Activated CD4-positive, alpha-beta T cell treated with anti-CD3 and anti-CD28 coated beads, Interleukin-2, amount 10 ng/mL, durations not matched to agents 24 days and 14 days (primary cell): ENCODE data around the gene SAP25. TPM values are rescaled to one million over a fixed set of nuclear protein-coding genes. Genes with fewer than 3 reads are reported as not detected.
A peak's percentile ranks its signal among the peaks of the same experiment; 100 is the strongest.

Experiments used
- DNase-seq: peaks from one replicate; pipeline ENCODE4 v3.0.0; 2022
- H3K27ac Mint-ChIP-seq: one replicate; pipeline ENCODE4 v1.8.0; 2022; ENCODE audit warnings: mild to moderate bottlenecking, mixed read lengths
- H3K27me3 Mint-ChIP-seq: one replicate; pipeline ENCODE4 v1.8.0; 2022; ENCODE audit warnings: mixed read lengths
- H3K36me3 Mint-ChIP-seq: one replicate; pipeline ENCODE4 v1.8.0; 2022; ENCODE audit warnings: low read depth, mild to moderate bottlenecking, mixed read lengths
- H3K4me1 Mint-ChIP-seq: one replicate; pipeline ENCODE4 v1.8.0; 2021; ENCODE audit warnings: mixed read lengths
- H3K4me3 Mint-ChIP-seq: one replicate; pipeline ENCODE4 v1.8.0; 2022; ENCODE audit warnings: mild to moderate bottlenecking, moderate library complexity, mixed read lengths
- H3K9me3 Mint-ChIP-seq: one replicate; pipeline ENCODE4 v1.8.0; 2021; ENCODE audit warnings: mixed read lengths
- intact Hi-C: fragments of 100-400 bp; cut with micrococcal nuclease; formaldehyde crosslinking; loops from one replicate; pipeline ENCODE4 v1.15.1; 2023
- total RNA-seq: library from RNA; stranded (reverse); gene quantifications from 2 replicates; pipeline ENCODE4 v1.2.3, GENCODE V29; 2022

Gene SAP25
- 9.2 and 11.3 TPM in 2 replicates for total RNA-seq

- no peak within 1 kb of the TSS for H3K4me3 Mint-ChIP-seq
- H3K27ac Mint-ChIP-seq = no peak within 1 kb of the TSS
- DNase-seq = no peak
- intact Hi-C loops = no loop called here
- H3K27me3 Mint-ChIP-seq = peaks cover 3% of the 10 kb centered on the region
- peaks cover 9% of the 10 kb centered on the region for H3K4me1 Mint-ChIP-seq
- peaks cover 35% of the 10 kb centered on the region for H3K36me3 Mint-ChIP-seq
- no peaks in the 10 kb centered on the region for H3K9me3 Mint-ChIP-seq
Measured at GRCh38 chr7:100573691-100574361, at the start of gene SAP25. Gene SAP25 (minus strand): TSS chr7:100573900. CDS start chr7:100573742, 158 bp downstream.

GRCh38 chr7:100621554-100621953 lies 47.9 kb upstream of the SAP25 start:
- intact Hi-C loops = no loop called here
- no peak overlapping the region for H3K27ac Mint-ChIP-seq
- no peaks in the 10 kb centered on the region for H3K9me3 Mint-ChIP-seq
- H3K4me1 Mint-ChIP-seq = peaks cover 28% of the 10 kb centered on the region
- H3K36me3 Mint-ChIP-seq = peaks cover 14% of the 10 kb centered on the region
- no peak for DNase-seq
- H3K27me3 Mint-ChIP-seq = no peaks in the 10 kb centered on the region
- no peak overlapping the region for H3K4me3 Mint-ChIP-seq

GRCh38 chr7:100620804-100621203 lies 47.1 kb upstream of the SAP25 start:
- Mint-ChIP-seq H3K27me3 (no peaks in the 10 kb centered on the region), H3K4me1 (peaks cover 21% of the 10 kb centered on the region), H3K36me3 (peaks cover 14% of the 10 kb centered on the region), H3K9me3 (no peaks in the 10 kb centered on the region), H3K4me3 (no peak overlapping the region), H3K27ac (no peak overlapping the region)
- no peak for DNase-seq
- intact Hi-C loops = no loop called here

DNA sequence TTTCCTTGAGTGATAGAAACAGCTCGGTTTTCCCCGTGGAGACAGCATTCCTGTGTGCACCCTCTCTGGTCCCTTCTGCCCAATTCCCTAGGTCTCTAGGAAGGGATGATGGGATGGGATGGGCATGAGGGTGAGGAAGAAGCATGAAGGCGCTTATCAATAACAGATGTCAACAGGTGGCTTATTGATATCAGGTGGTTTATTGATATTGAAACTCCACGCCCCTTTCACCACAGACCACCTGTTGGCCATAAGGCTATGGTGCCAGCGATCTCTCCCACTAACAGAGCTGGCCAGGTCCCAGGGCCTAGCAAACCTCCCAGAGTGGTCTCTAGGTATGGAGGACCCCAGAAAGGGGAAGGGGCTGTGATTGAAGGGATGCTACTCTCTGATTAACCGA lies 46.5 kb upstream of the SAP25 start:
- Mint-ChIP-seq H3K36me3 (peaks cover 14% of the 10 kb centered on the region), H3K27ac (no peak overlapping the region), H3K27me3 (no peaks in the 10 kb centered on the region), H3K9me3 (no peaks in the 10 kb centered on the region), H3K4me3 (no peak overlapping the region), H3K4me1 (peaks cover 15% of the 10 kb centered on the region)
- intact Hi-C loops = no loop called here
- no peak for DNase-seq

GRCh38 chr7:100614308-100614861 lies 40.7 kb upstream of the SAP25 start:
- Mint-ChIP-seq H3K4me3 (no peak overlapping the region), H3K27ac (no peak overlapping the region), H3K27me3 (peaks cover 4% of the 10 kb centered on the region), H3K9me3 (no peaks in the 10 kb centered on the region), H3K4me1 (peaks cover 16% of the 10 kb centered on the region), H3K36me3 (peaks cover 6% of the 10 kb centered on the region)
- DNase-seq = no peak
- intact Hi-C loops = loop anchor here (5.0 kb wide), 1 partner anchor 93 kb away; the partner anchor contains the start of gene POP7

DNA sequence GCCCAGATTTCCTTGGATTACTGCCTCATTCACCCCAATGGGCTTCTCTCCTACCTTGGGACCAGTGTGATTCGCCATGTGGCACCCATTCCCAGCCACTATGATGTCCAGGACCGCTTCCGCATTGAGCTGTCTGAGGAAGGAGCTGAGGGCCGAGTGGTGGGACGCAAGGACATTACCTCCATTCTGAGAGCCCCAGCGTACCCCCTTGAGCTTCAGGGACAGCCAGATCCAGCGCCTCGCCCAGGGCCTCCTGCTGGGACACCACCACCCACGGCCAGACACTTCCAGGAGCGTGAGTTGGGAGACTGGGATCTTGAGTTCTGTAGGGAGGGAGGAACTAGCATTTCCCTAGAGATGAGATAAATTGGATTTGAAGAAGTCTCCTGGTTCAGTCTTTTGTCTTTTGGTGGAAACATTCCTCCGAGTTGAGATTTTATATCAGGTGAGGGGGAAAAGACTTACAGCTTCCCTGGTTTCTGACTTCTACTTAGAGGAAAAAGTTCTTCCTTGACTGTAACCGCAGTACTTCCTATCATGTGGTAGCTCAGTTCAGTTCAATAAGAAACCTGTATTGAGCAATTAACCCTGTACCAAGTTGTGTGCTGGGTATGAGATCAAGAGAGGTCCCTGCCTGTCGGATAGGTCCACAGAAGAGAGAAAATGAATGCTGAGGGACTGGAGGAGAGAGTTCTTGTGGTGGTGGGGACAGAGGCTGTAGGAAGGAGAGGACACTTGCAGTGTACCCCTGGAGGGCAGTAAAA lies 39.9 kb upstream of the SAP25 start:
- DNase-seq = peak; percentile 65
- Mint-ChIP-seq H3K4me3 (peak overlapping the region; percentile 97), H3K4me1 (peaks cover 16% of the 10 kb centered on the region), H3K9me3 (no peaks in the 10 kb centered on the region), H3K36me3 (peaks cover 6% of the 10 kb centered on the region), H3K27me3 (peaks cover 5% of the 10 kb centered on the region), H3K27ac (peak overlapping the region; percentile 3)
- intact Hi-C loops = loop anchor here (5.0 kb wide), 1 partner anchor 94 kb away; the partner anchor contains the start of gene POP7

DNA sequence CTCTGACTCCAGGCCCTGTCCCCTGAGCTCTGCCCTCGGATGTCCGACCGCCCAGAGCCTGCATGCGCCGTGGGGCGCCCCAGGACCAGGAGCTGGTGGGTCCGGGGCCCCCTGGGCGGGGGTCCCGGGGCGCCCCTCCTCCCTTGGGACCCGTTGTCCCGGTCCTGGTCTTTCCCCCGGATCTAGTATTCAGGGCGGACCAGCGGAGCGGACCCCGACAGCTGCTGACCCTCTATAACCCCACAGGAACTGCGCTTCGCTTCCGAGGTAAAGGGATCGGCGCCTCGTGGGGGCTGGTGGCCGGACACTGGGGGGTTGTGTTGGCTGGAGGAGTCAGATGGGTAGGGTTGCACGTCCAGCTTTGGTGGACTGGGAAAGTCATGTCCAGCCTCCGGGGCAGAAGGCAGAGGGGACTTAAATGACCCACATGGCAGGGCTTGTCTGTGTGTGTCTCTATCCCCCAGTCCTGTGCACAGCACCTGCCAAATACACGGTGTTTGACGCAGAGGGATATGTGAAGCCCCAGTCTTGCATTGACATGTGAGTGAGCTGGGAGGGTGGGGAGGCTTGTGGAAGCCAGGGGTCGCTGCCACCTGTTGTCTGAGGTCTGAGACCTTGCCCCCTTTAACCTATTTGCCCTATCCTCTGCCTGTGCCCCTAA lies 39.2 kb upstream of the SAP25 start:
- Mint-ChIP-seq H3K36me3 (peaks cover 6% of the 10 kb centered on the region), H3K27me3 (peaks cover 5% of the 10 kb centered on the region), H3K4me3 (peak overlapping the region; percentile 97), H3K27ac (no peak overlapping the region), H3K4me1 (peaks cover 16% of the 10 kb centered on the region), H3K9me3 (no peaks in the 10 kb centered on the region)
- DNase-seq = peak; percentile 76
- intact Hi-C loops = loop anchor here (1.0 to 5.0 kb wide), 6 partner anchors 13 to 184 kb away; partner anchors contain the start of genes FBXO24, GIGYF1, GNB2 and LRCH4

DNA sequence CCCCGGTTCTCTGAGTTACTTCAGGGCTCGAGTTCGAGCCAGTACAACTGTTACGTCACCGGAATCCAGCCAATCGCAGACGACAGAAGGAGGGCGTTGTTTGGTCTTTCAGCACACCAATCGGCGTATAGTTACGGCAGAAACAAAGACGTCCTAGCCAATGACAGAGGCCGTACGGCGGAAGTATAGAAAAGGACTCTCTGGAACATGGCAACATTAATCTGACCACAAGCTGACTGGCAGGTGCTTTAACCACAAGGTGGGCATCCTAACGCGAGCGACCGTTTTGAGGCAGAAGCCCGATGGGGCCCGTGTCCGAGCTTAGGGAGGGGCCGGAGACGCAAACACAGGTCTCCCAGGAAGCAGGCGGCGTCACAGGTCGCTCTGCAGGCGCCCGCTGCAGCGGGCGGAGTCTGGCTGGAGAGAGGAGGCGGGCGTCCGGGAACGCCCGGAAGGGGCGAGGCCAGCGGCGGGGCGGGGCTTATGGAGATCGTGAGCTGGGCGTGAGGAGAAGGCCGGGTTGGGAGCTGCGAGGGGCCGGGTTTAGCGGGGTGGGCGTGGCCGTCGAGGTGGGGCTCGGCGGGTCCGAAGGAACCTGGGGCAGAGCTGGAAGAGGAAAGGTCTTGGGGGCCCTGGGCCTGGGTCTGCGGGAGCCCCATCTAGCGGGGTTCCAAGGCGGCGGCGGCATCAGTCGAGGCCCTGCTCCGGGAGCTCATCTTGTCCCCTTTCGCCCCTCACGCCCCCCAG lies 38.5 kb upstream of the SAP25 start, which contains the start of gene MOSPD3:
TSS of gene MOSPD3 (plus strand) at position 558 of the 747 bp plus-strand sequence. CDS start 252 bp downstream, outside the sequence.
- peak within 1 kb of the TSS; percentile 100 for H3K27ac Mint-ChIP-seq
- H3K9me3 Mint-ChIP-seq = no peaks in the 10 kb centered on the region
- intact Hi-C loops = loop anchor here (1.0 to 5.0 kb wide), 6 partner anchors 14 to 183 kb away; partner anchors contain the start of genes FBXO24, GIGYF1, GNB2 and LRCH4
- peak; percentile 100 for DNase-seq
- H3K36me3 Mint-ChIP-seq = peaks cover 6% of the 10 kb centered on the region
- H3K27me3 Mint-ChIP-seq = peaks cover 9% of the 10 kb centered on the region
- H3K4me1 Mint-ChIP-seq = peaks cover 18% of the 10 kb centered on the region
- H3K4me3 Mint-ChIP-seq = peak within 1 kb of the TSS; percentile 97

- Mint-ChIP-seq H3K4me3 (peak overlapping the region; percentile 9), H3K9me3 (no peaks in the 10 kb centered on the region), H3K36me3 (peaks cover 6% of the 10 kb centered on the region), H3K4me1 (peaks cover 29% of the 10 kb centered on the region), H3K27me3 (peaks cover 13% of the 10 kb centered on the region), H3K27ac (no peak overlapping the region)
- intact Hi-C loops = loop anchor here (5.0 kb wide), 1 partner anchor 97 kb away; the partner anchor contains the start of gene POP7
- DNase-seq = no peak
Measured at GRCh38 chr7:100609958-100610357, 36.3 kb upstream of the SAP25 start.

DNA sequence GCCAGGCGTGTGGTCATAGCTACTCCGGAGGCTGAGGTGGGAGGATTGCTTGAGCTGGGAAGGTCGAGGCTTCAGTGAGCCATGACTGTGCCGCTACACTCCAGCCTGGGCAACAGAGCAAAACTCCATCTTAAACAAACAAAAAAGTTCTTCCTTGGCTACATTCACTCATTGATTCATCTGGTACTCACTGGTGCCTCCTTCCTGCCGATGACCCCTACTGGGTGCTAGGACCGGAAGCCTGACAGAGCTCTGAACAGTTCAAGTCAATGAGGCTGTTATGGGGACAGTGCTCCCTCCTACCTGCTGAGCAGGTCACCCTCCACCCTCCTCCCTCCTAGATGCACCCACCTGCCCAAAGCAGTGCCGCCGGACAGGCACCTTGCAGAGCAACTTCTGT lies 33.4 kb upstream of the SAP25 start:
- intact Hi-C loops = no loop called here
- H3K27me3 Mint-ChIP-seq = peaks cover 13% of the 10 kb centered on the region
- H3K4me1 Mint-ChIP-seq = peaks cover 28% of the 10 kb centered on the region
- H3K9me3 Mint-ChIP-seq = no peaks in the 10 kb centered on the region
- H3K4me3 Mint-ChIP-seq = peak overlapping the region; percentile 12
- peak; percentile 59 for DNase-seq
- H3K27ac Mint-ChIP-seq = no peak overlapping the region
- no peaks in the 10 kb centered on the region for H3K36me3 Mint-ChIP-seq

- peaks cover 13% of the 10 kb centered on the region for H3K27me3 Mint-ChIP-seq
Measured at GRCh38 chr7:100606313-100606712, 32.6 kb upstream of the SAP25 start.

GRCh38 chr7:100604976-100605911 lies 31.5 kb upstream of the SAP25 start:
- intact Hi-C loops = loop anchor here (1.0 kb wide), 1 partner anchor 19 kb away; the partner anchor contains the start of genes FBXO24 and LRCH4
- peaks cover 13% of the 10 kb centered on the region for H3K27me3 Mint-ChIP-seq
- peak overlapping the region; percentile 88 for H3K4me3 Mint-ChIP-seq
- H3K4me1 Mint-ChIP-seq = peaks cover 23% of the 10 kb centered on the region
- H3K36me3 Mint-ChIP-seq = no peaks in the 10 kb centered on the region
- H3K27ac Mint-ChIP-seq = peak overlapping the region; percentile 22
- H3K9me3 Mint-ChIP-seq = no peaks in the 10 kb centered on the region
- peak; percentile 88 for DNase-seq

More at GRCh38 chr7:100606313-100606712, 32.6 kb upstream of the SAP25 start:
- Mint-ChIP-seq H3K4me3 (peak overlapping the region; percentile 88), H3K27ac (no peak overlapping the region), H3K36me3 (no peaks in the 10 kb centered on the region), H3K4me1 (peaks cover 26% of the 10 kb centered on the region), H3K9me3 (no peaks in the 10 kb centered on the region)
- intact Hi-C loops = no loop called here
- DNase-seq = peak; percentile 57
